Measurements from ENCODE around the gene WDR1.

DNA sequence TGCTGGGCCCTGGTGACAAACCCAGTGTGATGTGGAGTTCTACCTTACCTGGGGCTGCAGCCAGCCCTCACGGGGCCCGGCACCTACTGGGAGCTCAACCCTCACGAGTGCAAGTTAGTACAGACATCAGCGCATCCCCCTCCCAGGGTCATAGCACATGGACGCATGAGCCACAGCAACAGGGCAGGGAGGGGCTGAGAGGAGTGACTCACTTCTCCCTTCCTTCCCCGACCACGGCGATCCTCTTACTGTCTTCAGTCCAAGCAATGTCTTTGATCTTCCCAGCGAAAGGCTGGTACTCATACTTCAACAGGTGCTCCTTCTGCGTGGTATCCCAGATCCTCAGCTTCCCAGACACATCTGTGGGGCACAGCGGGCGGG is 17.8 kb downstream of the WDR1 start:
- TF ChIP-seq, protein P1, sequence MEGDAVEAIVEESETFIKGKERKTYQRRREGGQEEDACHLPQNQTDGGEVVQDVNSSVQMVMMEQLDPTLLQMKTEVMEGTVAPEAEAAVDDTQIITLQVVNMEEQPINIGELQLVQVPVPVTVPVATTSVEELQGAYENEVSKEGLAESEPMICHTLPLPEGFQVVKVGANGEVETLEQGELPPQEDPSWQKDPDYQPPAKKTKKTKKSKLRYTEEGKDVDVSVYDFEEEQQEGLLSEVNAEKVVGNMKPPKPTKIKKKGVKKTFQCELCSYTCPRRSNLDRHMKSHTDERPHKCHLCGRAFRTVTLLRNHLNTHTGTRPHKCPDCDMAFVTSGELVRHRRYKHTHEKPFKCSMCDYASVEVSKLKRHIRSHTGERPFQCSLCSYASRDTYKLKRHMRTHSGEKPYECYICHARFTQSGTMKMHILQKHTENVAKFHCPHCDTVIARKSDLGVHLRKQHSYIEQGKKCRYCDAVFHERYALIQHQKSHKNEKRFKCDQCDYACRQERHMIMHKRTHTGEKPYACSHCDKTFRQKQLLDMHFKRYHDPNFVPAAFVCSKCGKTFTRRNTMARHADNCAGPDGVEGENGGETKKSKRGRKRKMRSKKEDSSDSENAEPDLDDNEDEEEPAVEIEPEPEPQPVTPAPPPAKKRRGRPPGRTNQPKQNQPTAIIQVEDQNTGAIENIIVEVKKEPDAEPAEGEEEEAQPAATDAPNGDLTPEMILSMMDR (IDR thresholded peaks at IDR 0.05 in 4 of 5, conservative IDR thresholded peaks at IDR 0.05 in 1 of 5): no peak
- no peak for TF ChIP-seq POLR2A (IDR thresholded peaks at IDR 0.05)
